Right lobe of liver (tissue), 6 donors: Measurements from ENCODE around the gene CETN3. TPM values are rescaled to one million over a fixed set of nuclear protein-coding genes. Genes with fewer than 3 reads are reported as not detected.

ENCODE experiments used
- ATAC-seq, 4 donors: fragments of 200-7000 bp; cut with Tn5 transposase; one replicate each; pipeline ENCODE4 v1.9.1; 2020; ENCODE audit warnings: mild to moderate bottlenecking in 4 of 4, moderate library complexity in 4 of 4
- DNase-seq, 3 donors: peaks; one replicate each; pipeline ENCODE4 v3.0.0-alpha.2; 2020
- H3K27ac ChIP-seq, 3 donors: fragments of 200-600 bp; one replicate each; pipeline ENCODE4 v1.8.0; 2022
- H3K27me3 ChIP-seq, 2 donors: fragments of 200-600 bp; one replicate each; pipeline ENCODE4 v1.8.0; 2022
- H3K36me3 ChIP-seq, 4 donors: fragments of 200-600 bp; sonication (generic) in 1 of 4; one replicate each; pipeline versions ENCODE4 v1.5.1 to v1.8.0; 2017 to 2022; ENCODE audit warnings: control low read depth in 1 of 4
- H3K4me1 ChIP-seq, 4 donors: fragments of 200-600 bp; sonication (generic) in 1 of 4; one replicate each; pipeline versions ENCODE4 v1.5.1 to v1.8.0; 2017 to 2022; ENCODE audit warnings: control low read depth in 1 of 4
- H3K4me3 ChIP-seq, 3 donors: fragments of 200-600 bp; one replicate each; pipeline ENCODE4 v1.8.0; 2022
- H3K9me3 ChIP-seq, 4 donors: fragments of 200-600 bp; sonication (generic) in 1 of 4; one replicate each; pipeline versions ENCODE4 v1.5.1 to v1.8.0; 2017 to 2022; ENCODE audit warnings: control low read depth in 1 of 4
- POLR2A ChIP-seq: fragments of 450-650 bp; IDR thresholded peaks from one replicate; pipeline ENCODE4 v1.6.1; 2017; ENCODE audit warnings: antibody characterized with exemption, mild to moderate bottlenecking
- WGBS: methylation state at CpG from one replicate; pipeline ENCODE4 v1.1.6; 2018; ENCODE audit warnings: low coverage, low lambda C conversion rate; ENCODE audit not compliant: insufficient coverage; ENCODE audit errors: missing lambda C conversion rate; 5-methylcytosine and 5-hydroxymethylcytosine counted together
- intact Hi-C, 2 donors: fragments of 100-400 bp; cut with DNase I; formaldehyde crosslinking; loops; one replicate each; pipeline versions ENCODE4 v1.11.2 to v1.14.1; 2022
- total RNA-seq, 6 experiments: library from RNA; depleted of rRNA in 2 of 6; stranded (reverse); fragments of >200 nt in 2 of 6; fragmentation: NEBNext Ultra II Directional in 3 of 6; extraction: Animal tissue kit (Norgen Biotek cat#: 25700) in 3 of 6; gene quantifications; one replicate each; pipeline versions ENCODE4 v1.1.0 to v1.2.4, GENCODE V29; 2016 to 2023
- TF ChIP-seq, protein P1 (sequence below), 4 donors: fragments of 200-600 bp in 3 of 4; fragments of 450-650 bp in 1 of 4; IDR thresholded peaks; one replicate each; pipeline versions ENCODE4 v1.5.1 to v1.8.0; 2016 to 2022; ENCODE audit warnings: antibody characterized with exemption in 4 of 4, mild to moderate bottlenecking in 2 of 4
- donor health status: DM: no; HTN: yes; CAD: no.
- donor health status: DM: no; HTN: no; CAD: no.
- donor health status: DM: no; HTN: no; CAD: no.
- donor health status: DM: no; HTN: yes; CAD: no.
- donor health status: DM: no; HTN: yes; CAD: no.

CETN3 gene
- total RNA-seq, 6 experiments from 2014 or later, result 4.2 to 8.0 (median 6.9) TPM

GRCh38 chr5:90387508-90387907, 22.0 kb downstream of the CETN3 start:
- intact Hi-C loops, result no loop called here

DNA sequence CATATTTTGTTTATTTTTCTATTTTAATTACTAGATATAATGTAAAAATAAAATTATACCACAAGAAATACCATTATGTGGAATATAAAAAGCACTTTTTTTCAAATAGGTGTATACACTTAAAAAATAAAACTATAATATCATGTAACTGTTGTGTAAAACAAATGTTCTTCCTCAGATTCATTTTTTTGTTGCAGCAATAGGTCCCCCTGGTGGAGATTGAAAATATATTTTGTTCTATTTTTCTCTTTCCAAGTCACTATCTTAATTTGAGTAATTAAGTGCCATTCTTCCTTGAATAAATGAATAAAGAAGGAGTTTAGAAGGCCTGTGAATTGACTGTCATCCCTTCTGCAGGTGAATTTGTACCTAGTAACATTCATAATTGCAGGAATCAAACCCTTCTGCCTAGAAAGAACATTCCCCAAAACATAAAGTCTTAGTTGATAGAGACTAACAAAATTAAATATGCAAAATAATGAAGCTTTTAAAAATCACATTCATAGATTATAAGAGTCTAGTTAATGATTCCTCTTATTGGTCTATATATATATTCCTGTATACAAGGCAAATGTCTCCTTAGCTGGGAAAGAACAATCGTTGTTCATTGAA, 23.4 kb downstream of the CETN3 start:
- Histone ChIP-seq H3K36me3 (no peaks in the 10 kb centered on the region), H3K4me1 (no peaks in the 10 kb centered on the region), H3K27ac (no peak overlapping the region), H3K4me3 (no peak overlapping the region), H3K27me3 (no peaks in the 10 kb centered on the region), H3K9me3 (no peaks in the 10 kb centered on the region)
- intact Hi-C loops, result no loop called here
- DNase-seq, result no peak
- WGBS, result 92% methylated on average over 1 of the region's 1 CpG
- TF ChIP-seq, protein P1, sequence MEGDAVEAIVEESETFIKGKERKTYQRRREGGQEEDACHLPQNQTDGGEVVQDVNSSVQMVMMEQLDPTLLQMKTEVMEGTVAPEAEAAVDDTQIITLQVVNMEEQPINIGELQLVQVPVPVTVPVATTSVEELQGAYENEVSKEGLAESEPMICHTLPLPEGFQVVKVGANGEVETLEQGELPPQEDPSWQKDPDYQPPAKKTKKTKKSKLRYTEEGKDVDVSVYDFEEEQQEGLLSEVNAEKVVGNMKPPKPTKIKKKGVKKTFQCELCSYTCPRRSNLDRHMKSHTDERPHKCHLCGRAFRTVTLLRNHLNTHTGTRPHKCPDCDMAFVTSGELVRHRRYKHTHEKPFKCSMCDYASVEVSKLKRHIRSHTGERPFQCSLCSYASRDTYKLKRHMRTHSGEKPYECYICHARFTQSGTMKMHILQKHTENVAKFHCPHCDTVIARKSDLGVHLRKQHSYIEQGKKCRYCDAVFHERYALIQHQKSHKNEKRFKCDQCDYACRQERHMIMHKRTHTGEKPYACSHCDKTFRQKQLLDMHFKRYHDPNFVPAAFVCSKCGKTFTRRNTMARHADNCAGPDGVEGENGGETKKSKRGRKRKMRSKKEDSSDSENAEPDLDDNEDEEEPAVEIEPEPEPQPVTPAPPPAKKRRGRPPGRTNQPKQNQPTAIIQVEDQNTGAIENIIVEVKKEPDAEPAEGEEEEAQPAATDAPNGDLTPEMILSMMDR (IDR thresholded peaks at IDR 0.05), result peak; percentile 46 to 63 (median 56)
- no peak for TF ChIP-seq POLR2A
- no peak for ATAC-seq

More at GRCh38 chr5:90387508-90387907, 22.0 kb downstream of the CETN3 start:
- ATAC-seq (no peak), DNase-seq (no peak)
- H3K36me3 ChIP-seq, result no peaks in the 10 kb centered on the region
- WGBS, result 49% methylated on average over 3 of the region's 3 CpGs
- no peak for TF ChIP-seq POLR2A
- TF ChIP-seq, protein P1 (IDR thresholded peaks at IDR 0.05), result no peak
- H3K27ac ChIP-seq, result no peak overlapping the region
- H3K27me3 ChIP-seq, result no peaks in the 10 kb centered on the region
- no peak overlapping the region for H3K4me3 ChIP-seq
- H3K9me3 ChIP-seq, result no peaks in the 10 kb centered on the region
- H3K4me1 ChIP-seq, result no peaks in the 10 kb centered on the region

DNA sequence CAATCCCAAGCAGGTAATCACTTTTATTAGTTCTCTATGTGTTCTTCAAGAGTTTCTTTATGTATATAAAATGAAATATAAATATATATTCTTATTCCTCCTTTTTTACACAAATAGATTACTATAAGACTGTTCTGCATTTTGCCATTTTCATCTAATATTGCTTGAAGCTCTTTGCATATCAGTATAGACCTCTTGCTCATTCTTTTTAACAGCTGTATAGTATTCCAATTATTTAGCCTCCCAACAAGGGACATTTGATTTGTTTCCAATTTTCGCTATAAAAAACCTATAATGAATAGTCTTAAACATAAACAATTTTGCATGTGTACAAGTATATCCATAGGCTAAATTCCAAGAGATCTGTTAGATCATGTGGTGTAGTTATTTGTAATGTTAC, 25.2 kb downstream of the CETN3 start:
- Histone ChIP-seq H3K27ac (no peak overlapping the region), H3K4me1 (peaks cover 0 to 5% (median 0%) of the 10 kb centered on the region in 4 donors), H3K4me3 (no peak overlapping the region), H3K27me3 (no peaks in the 10 kb centered on the region), H3K36me3 (no peaks in the 10 kb centered on the region), H3K9me3 (no peaks in the 10 kb centered on the region)
- DNase-seq (no peak), ATAC-seq (no peak)
- intact Hi-C loops, result no loop called here
- TF ChIP-seq POLR2A, result no peak
- TF ChIP-seq, protein P1 (IDR thresholded peaks at IDR 0.05), result no peak
- 58% methylated on average over 1 of the region's 1 CpG for WGBS

DNA sequence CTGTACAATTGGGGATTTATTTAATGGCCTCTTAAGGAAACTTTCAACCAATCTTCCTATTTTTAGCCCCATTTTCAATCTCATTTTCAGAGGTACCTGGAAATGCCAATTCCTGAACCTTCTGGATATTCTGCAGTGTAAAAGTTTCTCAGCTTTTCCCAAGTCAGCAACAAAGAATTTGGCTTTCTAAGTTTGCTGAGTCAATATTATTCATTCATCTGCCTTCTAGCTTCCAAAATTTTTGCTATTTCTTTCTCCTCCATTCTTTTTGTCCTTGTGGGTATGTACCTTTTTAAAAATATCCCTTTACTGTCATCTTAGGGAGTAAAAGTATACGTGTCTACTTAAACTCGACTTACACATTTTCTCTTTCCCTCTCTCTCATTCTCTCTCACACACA, 25.7 kb downstream of the CETN3 start:
- Histone ChIP-seq H3K27me3 (no peaks in the 10 kb centered on the region), H3K4me1 (peaks cover 0 to 5% (median 0%) of the 10 kb centered on the region in 4 donors), H3K27ac (no peak overlapping the region), H3K36me3 (no peaks in the 10 kb centered on the region), H3K4me3 (no peak overlapping the region), H3K9me3 (no peaks in the 10 kb centered on the region)
- ATAC-seq (no peak), DNase-seq (no peak)
- WGBS, result 67% methylated on average over 2 of the region's 2 CpGs
- intact Hi-C loops, result no loop called here
- TF ChIP-seq POLR2A, result no peak
- TF ChIP-seq, protein P1 (IDR thresholded peaks at IDR 0.05), result no peak
